D721Med (cell line): ENCODE data around the gene UBASH3B.
"Not testable (repeated sequence)": the region's sequence is repeated elsewhere in the genome, so short reads cannot be mapped to it uniquely, and the experiment has no call there.

Experiments
- DNase-seq: peaks from one replicate; pipeline ENCODE4 v3.0.0; 2011; ENCODE audit warnings: low spot score; ENCODE audit not compliant: insufficient read length
- FAIRE-seq: peaks from 2 replicates; lab custom pipeline; 2011; peaks lifted over from hg19 to GRCh38; lab: Jason Lieb, UNC
- CTCF ChIP-seq: IDR thresholded peaks from 2 replicates; pipeline ENCODE4 v1.5.1; 2012; ENCODE audit warnings: mild to moderate bottlenecking, control low read depth; ENCODE audit not compliant: insufficient read depth; ENCODE audit errors: missing control alignments

The UBASH3B gene

GRCh38 chr11:122852796-122853160 lies 197.3 kb downstream of the UBASH3B start:
- TF ChIP-seq CTCF = no peak
- no peak for DNase-seq
- no peak for FAIRE-seq

- no peak for FAIRE-seq
- TF ChIP-seq CTCF = no peak
- no peak for DNase-seq
Observed at GRCh38 chr11:122853261-122853660, 197.7 kb downstream of the UBASH3B start.

GRCh38 chr11:122853971-122854446 lies 198.5 kb downstream of the UBASH3B start:
- DNase-seq = no peak
- peak; percentile 32 for FAIRE-seq
- TF ChIP-seq CTCF = peak; percentile 75

- DNase-seq (no peak), FAIRE-seq (no peak)
- TF ChIP-seq CTCF = no peak
Observed at GRCh38 chr11:122861631-122862030, 206.1 kb downstream of the UBASH3B start.

- no peak for TF ChIP-seq CTCF
- no peak for FAIRE-seq
- no peak for DNase-seq
Observed at GRCh38 chr11:122862091-122862490, 206.6 kb downstream of the UBASH3B start.

GRCh38 chr11:122863154-122863553 lies 207.6 kb downstream of the UBASH3B start:
- DNase-seq, FAIRE-seq: not testable (repeated sequence)

- FAIRE-seq = no peak
- no peak for DNase-seq
- TF ChIP-seq CTCF = peak; percentile 86
Observed at GRCh38 chr11:122863704-122864326, 208.3 kb downstream of the UBASH3B start.
